CD4-positive, alpha-beta T cell (primary cell): ENCODE measurements around the gene MAPKAP1. TPM values are rescaled to one million over a fixed set of nuclear protein-coding genes. Genes with fewer than 3 reads are reported as not detected.

Experiments
- ATAC-seq: fragments of 200-7000 bp; cut with Tn5 transposase; one replicate; pipeline ENCODE4 v1.10.0; 2022; ENCODE audit warnings: mild to moderate bottlenecking; ENCODE audit not compliant: poor library complexity
- CTCF ChIA-PET: fragments of 350-600 bp; sonication (Branson Sonifier 250); formaldehyde crosslinking; loops from one replicate; lab custom pipeline; 2021; ENCODE audit warnings: antibody characterized with exemption, inconsistent platforms; lab: Charles Lee
- POLR2A ChIA-PET: fragments of 350-600 bp; sonication (Branson Sonifier 250); formaldehyde crosslinking; loops from one replicate; lab custom pipeline; 2021; ENCODE audit warnings: antibody characterized with exemption, inconsistent platforms; lab: Charles Lee
- DNase-seq, 14 experiments: peaks; one replicate each; pipeline ENCODE4 v3.0.0-alpha.2; 2013 to 2020; ENCODE audit warnings: mixed read lengths in 2 of 14
- H3K27ac ChIP-seq, 2 donors: one replicate each; pipeline versions ENCODE4 v1.5.1 to v1.7.0; 2013; ENCODE audit warnings: low read length in 2 of 2, low read depth in 1 of 2, mild to moderate bottlenecking in 1 of 2
- H3K27me3 ChIP-seq, 2 experiments: 1 replicate in 1 of 2; 2 replicates in 1 of 2; pipeline versions ENCODE4 v1.6.1 to v1.7.0; 2013; ENCODE audit warnings: low read length in 2 of 2, control low read depth in 1 of 2, mild to moderate bottlenecking in 1 of 2, moderate library complexity in 1 of 2; ENCODE audit not compliant: insufficient read depth in 2 of 2, control insufficient read depth in 1 of 2
- H3K36me3 ChIP-seq: one replicate; pipeline ENCODE4 v1.6.1; 2013; ENCODE audit warnings: low read length, control low read depth; ENCODE audit not compliant: insufficient read depth
- H3K4me1 ChIP-seq: one replicate; pipeline ENCODE4 v1.6.1; 2013; ENCODE audit warnings: low read length, control low read depth; ENCODE audit not compliant: insufficient read depth
- H3K4me3 ChIP-seq: one replicate; pipeline ENCODE4 v1.5.1; 2013; ENCODE audit warnings: mild to moderate bottlenecking, low read length, moderate library complexity
- H3K9me3 ChIP-seq, 2 experiments: 1 replicate in 1 of 2; 2 replicates in 1 of 2; pipeline versions ENCODE4 v1.6.1 to v1.7.0; 2013; ENCODE audit warnings: low read length in 2 of 2, mild to moderate bottlenecking in 2 of 2, control low read depth in 1 of 2, moderate library complexity in 1 of 2; ENCODE audit not compliant: control insufficient read depth in 1 of 2, insufficient read depth in 1 of 2
- H3K27ac Mint-ChIP-seq: one replicate; pipeline ENCODE4 v1.8.0; 2020; ENCODE audit warnings: mixed read lengths
- H3K27me3 Mint-ChIP-seq: one replicate; pipeline ENCODE4 v1.8.0; 2021; ENCODE audit warnings: mixed read lengths
- H3K36me3 Mint-ChIP-seq: one replicate; pipeline ENCODE4 v1.8.0; 2021; ENCODE audit warnings: low read depth, mixed read lengths
- H3K4me1 Mint-ChIP-seq: one replicate; pipeline ENCODE4 v1.8.0; 2021; ENCODE audit warnings: low read depth, mixed read lengths
- H3K4me3 Mint-ChIP-seq: one replicate; pipeline ENCODE4 v1.8.0; 2020; ENCODE audit warnings: mild to moderate bottlenecking, mixed read lengths
- H3K9me3 Mint-ChIP-seq: one replicate; pipeline ENCODE4 v1.8.0; 2020; ENCODE audit warnings: mixed read lengths
- CTCF ChIP-seq: fragments of 200-600 bp; IDR thresholded peaks from one replicate; pipeline ENCODE4 v1.8.0; 2022; ENCODE audit warnings: antibody characterized with exemption, mild to moderate bottlenecking
- intact Hi-C, 2 experiments: fragments of 100-400 bp; cut with DNase I in 1 of 2; cut with micrococcal nuclease in 1 of 2; formaldehyde crosslinking; loops; one replicate each; pipeline versions ENCODE4 v1.15.1 to v1.9.0; 2023 to 2025; cut with DNase I, micrococcal nuclease
- total RNA-seq, 174 experiments: library from RNA in 2 of 174; stranded (reverse) in 2 of 174; gene quantifications; one replicate each; pipeline ENCODE4 v1.2.3 and lab custom pipeline; 2021 to 2026

MAPKAP1 gene
- total RNA-seq, 2 experiments from 2014 or later: 40.3 to 44.9 TPM

DNA sequence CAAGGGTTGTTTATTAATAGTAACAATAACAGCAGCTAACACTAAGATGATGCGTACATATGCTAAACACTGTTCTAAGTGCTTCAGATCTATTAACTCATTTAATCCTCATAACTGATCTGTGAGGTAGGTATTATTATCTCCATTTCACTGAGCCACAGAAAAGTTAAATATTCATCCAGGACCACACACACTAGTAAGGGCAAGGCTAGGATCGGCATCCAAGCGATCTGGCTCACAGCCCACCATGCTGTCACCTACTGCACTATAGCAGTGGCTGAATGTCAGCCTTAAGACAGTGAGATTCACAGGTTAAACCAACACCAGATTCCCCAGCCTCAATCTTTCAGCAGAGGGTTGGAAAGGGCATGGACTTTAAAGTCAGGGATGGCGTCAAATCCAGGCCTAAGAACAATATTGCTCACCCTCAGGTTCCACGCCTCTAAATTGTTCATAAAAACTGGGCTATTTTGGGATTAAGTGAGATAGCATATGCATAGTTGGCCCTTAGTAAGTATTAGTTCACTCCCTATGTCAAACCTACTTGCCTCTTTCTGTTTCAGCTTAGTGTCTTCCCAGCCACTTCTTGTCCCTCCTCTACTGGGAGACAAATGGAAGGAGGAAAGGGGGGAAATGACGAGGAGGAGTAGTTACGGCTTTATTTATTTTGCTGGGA, 150.8 kb downstream of the MAPKAP1 start:
- H3K9me3 ChIP-seq: no peaks in the 10 kb centered on the region
- H3K36me3 ChIP-seq: peaks cover 20% of the 10 kb centered on the region
- DNase-seq (no peak), ATAC-seq (no peak)
- intact Hi-C loops: loop anchor here in 1 of 2 experiments (5.0 kb wide), 3 partner anchors 149 to 841 kb away; no protein-coding TSS in a partner anchor
- H3K4me1 Mint-ChIP-seq: no peaks in the 10 kb centered on the region
- no peak for TF ChIP-seq CTCF
- H3K27ac ChIP-seq: no peak overlapping the region
- H3K36me3 Mint-ChIP-seq: peaks cover 39% of the 10 kb centered on the region
- CTCF ChIA-PET: no interaction called here
- H3K9me3 Mint-ChIP-seq: no peaks in the 10 kb centered on the region
- POLR2A ChIA-PET: no interaction called here
- no peaks in the 10 kb centered on the region for H3K4me1 ChIP-seq
- no peak overlapping the region for H3K4me3 ChIP-seq
- no peaks in the 10 kb centered on the region for H3K27me3 ChIP-seq
- H3K27ac Mint-ChIP-seq: no peak overlapping the region
- H3K4me3 Mint-ChIP-seq: no peak overlapping the region
- H3K27me3 Mint-ChIP-seq: no peaks in the 10 kb centered on the region

DNA sequence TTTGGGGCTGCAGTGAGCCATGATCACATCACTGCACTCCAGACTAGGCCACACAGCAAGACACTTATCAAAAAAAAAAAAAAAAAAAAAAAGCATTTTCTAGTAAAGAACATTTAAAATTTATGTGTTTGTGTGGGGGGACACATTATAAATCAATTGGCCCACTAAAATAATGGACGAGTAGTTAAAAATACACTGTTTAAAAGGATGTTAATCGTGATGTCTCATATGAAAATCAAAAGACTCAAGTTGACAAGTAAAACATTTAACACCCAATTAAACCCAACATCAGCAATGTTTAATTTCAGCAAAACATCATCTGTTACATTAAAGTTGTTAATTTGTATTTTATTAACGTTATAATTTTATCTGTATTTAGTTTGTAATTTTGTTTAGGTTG, 152.3 kb downstream of the MAPKAP1 start:
- ATAC-seq (no peak), DNase-seq (no peak)
- Mint-ChIP-seq H3K27me3 (no peaks in the 10 kb centered on the region), H3K9me3 (no peaks in the 10 kb centered on the region), H3K36me3 (peaks cover 48% of the 10 kb centered on the region), H3K27ac (no peak overlapping the region), H3K4me1 (no peaks in the 10 kb centered on the region), H3K4me3 (no peak overlapping the region)
- TF ChIP-seq CTCF: no peak
- ChIA-PET CTCF (no interaction called here), POLR2A (no interaction called here)
- intact Hi-C loops: loop anchor here in 1 of 2 experiments (5.0 kb wide), 3 partner anchors 147 to 843 kb away; no protein-coding TSS in a partner anchor
- H3K4me1 ChIP-seq: no peaks in the 10 kb centered on the region
- H3K4me3 ChIP-seq: no peak overlapping the region
- peaks cover 25% of the 10 kb centered on the region for H3K36me3 ChIP-seq
- no peaks in the 10 kb centered on the region for H3K9me3 ChIP-seq
- H3K27me3 ChIP-seq: no peaks in the 10 kb centered on the region
- no peak overlapping the region for H3K27ac ChIP-seq

GRCh38 chr9:125551781-125552180, 155.2 kb downstream of the MAPKAP1 start:
- Histone ChIP-seq H3K4me3 (no peak overlapping the region), H3K4me1 (no peaks in the 10 kb centered on the region), H3K27me3 (no peaks in the 10 kb centered on the region), H3K27ac (no peak overlapping the region), H3K9me3 (no peaks in the 10 kb centered on the region), H3K36me3 (peaks cover 20% of the 10 kb centered on the region)
- no peak for ATAC-seq
- CTCF ChIA-PET: no interaction called here
- DNase-seq: no peak
- H3K36me3 Mint-ChIP-seq: peaks cover 31% of the 10 kb centered on the region
- no peaks in the 10 kb centered on the region for H3K4me1 Mint-ChIP-seq
- no peaks in the 10 kb centered on the region for H3K27me3 Mint-ChIP-seq
- H3K27ac Mint-ChIP-seq: no peak overlapping the region
- POLR2A ChIA-PET: no interaction called here
- intact Hi-C loops: no loop called here
- TF ChIP-seq CTCF: no peak
- H3K9me3 Mint-ChIP-seq: no peaks in the 10 kb centered on the region
- no peak overlapping the region for H3K4me3 Mint-ChIP-seq
